Hepatocyte (in vitro differentiated cells): ENCODE measurements around the gene STIM2. TPM values are rescaled to one million over a fixed set of nuclear protein-coding genes. Genes with fewer than 3 reads are reported as not detected.
A peak's percentile ranks its signal among the peaks of the same experiment; 100 is the strongest.

Experiments used
- DNase-seq: peaks from one replicate; pipeline ENCODE4 v3.0.0-alpha.2; 2016; ENCODE audit warnings: low spot score
- H2AFZ ChIP-seq: fragments of 200-600 bp; sonication (generic); 2 replicates; pipeline ENCODE4 v1.6.0; 2016; ENCODE audit warnings: antibody characterized with exemption, mild to moderate bottlenecking
- H3K27ac ChIP-seq: fragments of 200-600 bp; sonication (generic); 2 replicates; pipeline ENCODE4 v1.5.1; 2016; ENCODE audit warnings: mild to moderate bottlenecking
- H3K27me3 ChIP-seq: fragments of 200-600 bp; sonication (generic); 2 replicates; pipeline ENCODE4 v1.6.1; 2016
- H3K36me3 ChIP-seq: fragments of 200-600 bp; sonication (generic); replicated peaks from 2 replicates; pipeline ENCODE4 v1.5.1; 2016; ENCODE audit warnings: low read depth; ENCODE audit not compliant: insufficient read depth
- H3K4me1 ChIP-seq: fragments of 200-600 bp; sonication (generic); 2 replicates; pipeline ENCODE4 v1.5.1; 2016; ENCODE audit warnings: mild to moderate bottlenecking, moderate library complexity; ENCODE audit not compliant: insufficient read depth
- H3K4me2 ChIP-seq: fragments of 200-600 bp; sonication (generic); 2 replicates; pipeline ENCODE4 v1.6.0; 2016
- H3K4me3 ChIP-seq: fragments of 200-600 bp; sonication (generic); 2 replicates; pipeline ENCODE4 v1.5.1; 2016; ENCODE audit warnings: mild to moderate bottlenecking
- H3K79me2 ChIP-seq: fragments of 200-600 bp; sonication (generic); 2 replicates; pipeline ENCODE4 v1.6.0; 2017; ENCODE audit warnings: mild to moderate bottlenecking
- H3K9me2 ChIP-seq: fragments of 200-600 bp; sonication (generic); replicated peaks from 2 replicates; pipeline ENCODE4 v1.6.0; 2017; ENCODE audit warnings: mild to moderate bottlenecking; ENCODE audit not compliant: insufficient read depth
- H3K9me3 ChIP-seq: fragments of 200-600 bp; sonication (generic); 2 replicates; pipeline ENCODE4 v1.5.1; 2016; ENCODE audit warnings: low read depth, mild to moderate bottlenecking
- H4K20me1 ChIP-seq: fragments of 200-600 bp; sonication (generic); 2 replicates; pipeline ENCODE4 v1.6.0; 2016; ENCODE audit warnings: mild to moderate bottlenecking; ENCODE audit not compliant: insufficient read depth, poor library complexity, severe bottlenecking
- CTCF ChIP-seq: fragments of 200-600 bp; sonication (generic); IDR thresholded peaks from 2 replicates; pipeline ENCODE4 v1.5.1; 2016; ENCODE audit warnings: antibody characterized with exemption, mild to moderate bottlenecking; ENCODE audit not compliant: poor library complexity
- EZH2 ChIP-seq: fragments of 200-600 bp; sonication (generic); IDR thresholded peaks from 2 replicates; pipeline ENCODE4 v1.6.1; 2016; ENCODE audit warnings: antibody characterized with exemption, mild to moderate bottlenecking, borderline replicate concordance
- EZH2phosphoT487 ChIP-seq: fragments of 200-600 bp; sonication (generic); IDR thresholded peaks from one replicate; pipeline ENCODE4 v1.6.1; 2018; ENCODE audit warnings: antibody characterized with exemption, mild to moderate bottlenecking, low read depth, moderate library complexity; ENCODE audit not compliant: unreplicated experiment, severe bottlenecking
- WGBS: methylation state at CpG from one replicate; pipeline ENCODE4 v1.1.6; 2016; ENCODE audit warnings: low lambda C conversion rate; ENCODE audit errors: missing lambda C conversion rate; 5-methylcytosine and 5-hydroxymethylcytosine counted together
- polyA plus RNA-seq: library from polyadenylated mRNA; unstranded; fragments of >200 nt; fragmentation: Nextera tagmentation; extraction: Ambion mirVana; gene quantifications from 2 replicates; pipeline ENCODE4 v1.2.1, GENCODE V29; 2016
- total RNA-seq: library from RNA; depleted of rRNA; stranded (reverse); fragments of >200 nt; gene quantifications from 2 replicates; pipeline ENCODE4 v1.2.3, GENCODE V29; 2014

STIM2 gene
- total and polyA plus RNA-seq, 2 experiments from 2014 or later: 13.2 to 17.0 TPM

- TF ChIP-seq EZH2: no peak
- TF ChIP-seq EZH2phosphoT487: no peak
- no peak for TF ChIP-seq CTCF
- H3K9me3 ChIP-seq: no peaks in the 10 kb centered on the region
- WGBS: 84% methylated on average over 1 of the region's 1 CpG
Observed at GRCh38 chr4:26850528-26850927, 10.1 kb upstream of the STIM2 start.

GRCh38 chr4:26851129-26851528, 9.5 kb upstream of the STIM2 start:
- WGBS: 100% methylated on average over 2 of the region's 2 CpGs
- H3K9me2 ChIP-seq: no peaks in the 10 kb centered on the region
- H4K20me1 ChIP-seq: no peaks in the 10 kb centered on the region
- no peaks in the 10 kb centered on the region for H3K9me3 ChIP-seq
- no peaks in the 10 kb centered on the region for H3K79me2 ChIP-seq
- H3K4me1 ChIP-seq: no peaks in the 10 kb centered on the region
- no peak overlapping the region for H3K4me2 ChIP-seq
- no peaks in the 10 kb centered on the region for H3K36me3 ChIP-seq
- H3K4me3 ChIP-seq: no peak overlapping the region
- no peak for DNase-seq
- no peak overlapping the region for H2AFZ ChIP-seq
- no peak overlapping the region for H3K27ac ChIP-seq
- no peaks in the 10 kb centered on the region for H3K27me3 ChIP-seq
- TF ChIP-seq EZH2phosphoT487 (no peak), EZH2 (no peak), CTCF (no peak)

More at GRCh38 chr4:26850528-26850927, 10.1 kb upstream of the STIM2 start:
- Histone ChIP-seq H3K36me3 (no peaks in the 10 kb centered on the region), H3K9me2 (no peaks in the 10 kb centered on the region), H3K4me3 (no peak overlapping the region), H3K27ac (no peak overlapping the region), H4K20me1 (no peaks in the 10 kb centered on the region), H3K4me2 (no peak overlapping the region), H3K79me2 (no peaks in the 10 kb centered on the region), H2AFZ (no peak overlapping the region), H3K4me1 (no peaks in the 10 kb centered on the region), H3K27me3 (no peaks in the 10 kb centered on the region)
- DNase-seq: no peak

GRCh38 chr4:26854701-26855100, 5.9 kb upstream of the STIM2 start:
- H3K27me3 ChIP-seq: no peaks in the 10 kb centered on the region
- H3K9me2 ChIP-seq: no peaks in the 10 kb centered on the region
- WGBS: 82% methylated on average over 5 of the region's 6 CpGs
- H3K9me3 ChIP-seq: no peaks in the 10 kb centered on the region
- no peak for DNase-seq
- no peaks in the 10 kb centered on the region for H4K20me1 ChIP-seq
- peaks cover 11% of the 10 kb centered on the region for H3K4me1 ChIP-seq
- H3K27ac ChIP-seq: no peak overlapping the region
- H3K79me2 ChIP-seq: no peaks in the 10 kb centered on the region
- no peak overlapping the region for H3K4me3 ChIP-seq
- no peak for TF ChIP-seq EZH2
- TF ChIP-seq CTCF: no peak
- no peak for TF ChIP-seq EZH2phosphoT487
- H3K4me2 ChIP-seq: no peak overlapping the region
- no peak overlapping the region for H2AFZ ChIP-seq
- H3K36me3 ChIP-seq: no peaks in the 10 kb centered on the region

DNA sequence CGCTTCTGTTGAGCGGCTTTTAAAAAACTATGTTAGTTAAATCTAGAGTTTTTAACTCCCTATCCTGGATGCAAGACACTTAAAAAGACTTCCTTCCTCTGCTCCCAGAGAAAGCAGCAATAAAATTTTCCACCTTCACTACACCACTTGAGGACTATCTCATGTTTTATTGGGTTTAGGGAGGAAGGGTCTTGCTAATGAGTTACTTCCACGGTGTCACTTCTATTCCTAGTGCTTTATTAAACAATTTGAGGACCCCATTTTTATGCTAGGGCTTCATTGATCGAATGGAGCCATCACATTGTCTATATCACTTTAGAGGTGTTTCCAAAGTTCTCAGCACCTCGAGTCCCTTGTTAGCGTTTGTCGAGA, 3.7 kb upstream of the STIM2 start:
- H3K9me3 ChIP-seq: no peaks in the 10 kb centered on the region
- no peaks in the 10 kb centered on the region for H3K9me2 ChIP-seq
- WGBS: 29% methylated on average over 7 of the region's 7 CpGs
- no peak for TF ChIP-seq EZH2phosphoT487
- no peak for TF ChIP-seq CTCF
- TF ChIP-seq EZH2: no peak
- no peaks in the 10 kb centered on the region for H3K27me3 ChIP-seq
- peaks cover 14% of the 10 kb centered on the region for H3K4me1 ChIP-seq
- peak overlapping the region; percentile 99 for H3K4me2 ChIP-seq
- peak overlapping the region; percentile 34 for H3K4me3 ChIP-seq
- H3K79me2 ChIP-seq: peaks cover 3% of the 10 kb centered on the region
- H4K20me1 ChIP-seq: peaks cover 2% of the 10 kb centered on the region
- DNase-seq: no peak
- H3K36me3 ChIP-seq: no peaks in the 10 kb centered on the region
- peak overlapping the region; percentile 87 for H3K27ac ChIP-seq
- H2AFZ ChIP-seq: peak overlapping the region; percentile 86
